Cardiac fibroblast (primary cell): ENCODE results near the gene PABPN1L.

Experiments used
- DNase-seq, 2 donors: peaks; one replicate each; pipeline versions ENCODE4 v3.0.0 to v3.0.0-alpha.2; 2010; ENCODE audit warnings: low read depth in 2 of 2
- H3K4me3 ChIP-seq, 2 donors: replicated peaks in 1 of 2; 1 replicate in 1 of 2; 2 replicates in 1 of 2; pipeline ENCODE4 v1.5.1; 2011; ENCODE audit warnings: low read depth in 2 of 2, low read length in 2 of 2, mild to moderate bottlenecking in 2 of 2, moderate library complexity in 1 of 2
- CTCF ChIP-seq: IDR thresholded peaks from one replicate; pipeline ENCODE4 v1.5.1; 2011; ENCODE audit warnings: low read depth, mild to moderate bottlenecking, low read length, inconsistent platforms

PABPN1L gene

GRCh38 chr16:88854306-88855111 is 12.0 kb downstream of the PABPN1L start:
- TF ChIP-seq CTCF, result no peak
- H3K4me3 ChIP-seq, result no peak overlapping the region
- DNase-seq, result no peak

GRCh38 chr16:88853325-88853941 is 13.0 kb downstream of the PABPN1L start:
- no peak overlapping the region for H3K4me3 ChIP-seq
- no peak for DNase-seq
- TF ChIP-seq CTCF, result no peak

DNA sequence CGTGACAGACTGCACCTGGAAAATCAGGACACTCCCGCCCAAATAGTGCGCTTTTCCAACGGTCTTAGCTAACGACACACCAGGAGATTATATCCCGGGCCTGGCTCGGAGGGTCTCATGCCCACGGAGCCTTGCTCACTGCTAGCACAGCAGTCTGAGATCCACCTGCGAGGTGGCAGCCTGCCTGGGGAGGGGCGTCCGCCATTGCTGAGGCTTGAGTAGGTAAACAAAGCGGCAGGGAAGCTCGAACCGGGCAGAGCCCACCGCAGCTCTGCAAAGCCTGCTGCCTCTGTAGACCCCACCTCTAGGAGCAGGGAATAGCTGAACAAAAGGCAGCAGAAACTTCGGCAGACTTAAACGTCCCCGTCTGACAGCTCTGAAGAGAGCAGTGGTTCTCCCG is 14.8 kb downstream of the PABPN1L start:
- no peak overlapping the region for H3K4me3 ChIP-seq
- TF ChIP-seq CTCF, result no peak
- no peak for DNase-seq

DNA sequence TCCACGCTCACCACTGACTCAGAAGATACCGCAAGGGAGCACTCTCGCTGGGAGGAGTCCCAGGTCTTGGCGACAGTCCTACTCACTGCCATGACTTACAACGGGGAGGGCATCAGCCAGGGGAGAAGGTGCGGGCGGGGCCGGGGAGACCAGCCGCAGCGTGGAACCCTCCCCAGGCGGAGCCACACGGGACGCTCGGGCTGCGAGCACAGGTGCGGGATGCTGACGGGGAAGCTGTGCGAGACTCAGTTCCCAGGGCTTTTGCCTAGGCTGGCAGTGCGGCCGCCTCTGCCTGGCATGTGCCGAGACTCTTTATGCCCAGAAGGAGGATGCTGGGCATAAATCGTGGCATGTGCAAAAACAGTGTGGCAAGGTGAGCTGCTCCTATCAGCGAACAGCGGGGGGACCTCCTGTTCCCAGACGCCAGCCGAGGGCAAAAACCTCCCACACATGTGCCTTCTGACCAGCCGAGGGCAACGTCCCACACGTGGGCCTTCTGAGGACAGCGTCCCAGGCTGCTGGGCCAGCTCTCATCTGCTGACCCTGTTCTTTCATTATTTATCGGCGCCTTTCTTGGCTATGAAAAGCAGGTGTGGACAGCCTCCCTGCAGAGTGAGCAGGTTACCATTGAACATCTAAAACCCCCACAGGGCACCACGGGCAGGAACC is 15.8 kb downstream of the PABPN1L start:
- DNase-seq, result no peak
- no peak for TF ChIP-seq CTCF
- no peak overlapping the region for H3K4me3 ChIP-seq

DNA sequence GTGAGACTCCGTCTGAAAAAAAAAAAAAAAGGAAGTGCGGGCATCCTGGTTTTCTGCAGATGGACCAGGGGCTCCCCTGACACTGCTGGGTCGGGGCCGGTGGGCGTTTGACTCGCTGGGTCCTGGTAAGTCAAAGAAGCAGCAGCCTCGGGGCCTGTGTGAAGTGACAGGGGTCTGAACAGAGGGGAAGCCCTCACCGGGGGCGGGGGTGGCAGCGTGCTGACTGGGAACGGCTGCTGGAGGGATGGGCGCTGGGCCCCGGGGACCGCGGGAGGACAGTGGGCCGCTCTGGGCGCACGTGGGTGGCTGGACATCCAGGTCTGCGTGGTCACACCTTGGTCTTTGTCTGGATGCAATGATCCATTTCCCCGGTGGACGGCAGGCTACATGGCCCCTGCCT is 17.9 kb downstream of the PABPN1L start:
- no peak for TF ChIP-seq CTCF
- no peak overlapping the region for H3K4me3 ChIP-seq
- no peak for DNase-seq

DNA sequence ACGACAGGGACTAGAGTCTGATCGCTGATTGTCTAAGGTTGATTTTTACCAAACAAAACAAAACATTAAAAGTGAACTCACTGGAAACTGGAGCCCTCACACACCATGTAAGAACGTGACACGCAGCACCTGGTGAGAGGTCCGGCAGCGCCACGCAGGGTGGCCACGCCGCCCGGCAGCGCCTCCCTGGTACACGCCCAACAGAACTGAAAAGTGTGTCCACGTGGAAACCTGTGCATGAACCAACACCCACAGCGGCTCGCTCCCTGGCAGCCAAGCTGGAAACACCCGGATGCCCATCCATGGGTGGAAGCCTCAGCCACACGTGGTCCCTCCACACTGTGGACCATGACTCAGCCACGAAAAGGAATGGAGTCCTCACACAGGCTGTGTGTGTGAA is 18.8 kb downstream of the PABPN1L start:
- no peak for DNase-seq
- no peak for TF ChIP-seq CTCF
- H3K4me3 ChIP-seq, result no peak overlapping the region
